DOHH2 (cell line): Measurements from ENCODE around the gene ZRSR2.

ENCODE experiments used
- CTCF ChIP-seq: fragments of 200-600 bp; sonication (generic); IDR thresholded peaks from one replicate; pipeline ENCODE4 v1.5.1; 2014; ENCODE audit warnings: antibody characterized with exemption, mild to moderate bottlenecking, low read depth, low read length; ENCODE audit not compliant: poor library complexity, severe bottlenecking
- EZH2phosphoT487 ChIP-seq: fragments of 200-600 bp; sonication (generic); IDR thresholded peaks from 2 replicates; pipeline ENCODE4 v1.6.1; 2017; ENCODE audit warnings: borderline replicate concordance, mild to moderate bottlenecking, antibody characterized with exemption, low read length, moderate library complexity, mixed read lengths

GRCh38 chrX:15804563-15804962, 14.3 kb downstream of the ZRSR2 start:
- TF ChIP-seq CTCF = no peak
- TF ChIP-seq EZH2phosphoT487 = no peak
